AG08396 (cell line): ENCODE results near the gene LRRC1.
A peak's percentile ranks its signal among the peaks of the same experiment; 100 is the strongest.
"Not testable (repeated sequence)": the region's sequence is repeated elsewhere in the genome, so short reads cannot be mapped to it uniquely, and the experiment has no call there.

Source experiments
- DNase-seq: peaks from one replicate; pipeline ENCODE4 v3.0.0; 2012; ENCODE audit warnings: low spot score, mixed read lengths

Gene LRRC1

GRCh38 chr6:53794720-53795339 is at the start of gene LRRC1:
TSS of gene LRRC1 (plus strand) at chr6:53795005. CDS start at chr6:53795257, 252 bp downstream.
- peak; percentile 96 for DNase-seq

GRCh38 chr6:53746442-53747103 is 48.2 kb upstream of the LRRC1 start:
- no peak for DNase-seq

GRCh38 chr6:53750052-53750650 is 44.7 kb upstream of the LRRC1 start:
- DNase-seq = no peak

- no peak for DNase-seq
Measured at GRCh38 chr6:53751417-53751816, 43.4 kb upstream of the LRRC1 start.

- no peak for DNase-seq
Measured at GRCh38 chr6:53752440-53752839, 42.4 kb upstream of the LRRC1 start.

- peak; percentile 29 for DNase-seq
Measured at GRCh38 chr6:53752856-53753255, 41.9 kb upstream of the LRRC1 start.

GRCh38 chr6:53754330-53754729 is 40.5 kb upstream of the LRRC1 start:
- DNase-seq = no peak

GRCh38 chr6:53756396-53756795 is 38.4 kb upstream of the LRRC1 start:
- DNase-seq = no peak

- no peak for DNase-seq
Measured at GRCh38 chr6:53758496-53758895, 36.3 kb upstream of the LRRC1 start.

GRCh38 chr6:53761036-53761435 is 33.8 kb upstream of the LRRC1 start:
- no peak for DNase-seq

GRCh38 chr6:53765270-53765669 is 29.5 kb upstream of the LRRC1 start:
- DNase-seq = peak; percentile 4

- no peak for DNase-seq
Measured at GRCh38 chr6:53766930-53767329, 27.9 kb upstream of the LRRC1 start.

GRCh38 chr6:53767941-53768340 is 26.9 kb upstream of the LRRC1 start:
- no peak for DNase-seq

- DNase-seq = no peak
Measured at GRCh38 chr6:53768636-53769035, 26.2 kb upstream of the LRRC1 start.

- no peak for DNase-seq
Measured at GRCh38 chr6:53770780-53771249, 24.0 kb upstream of the LRRC1 start.

- DNase-seq = peak; percentile 55
Measured at GRCh38 chr6:53771785-53772624, 22.8 kb upstream of the LRRC1 start.

GRCh38 chr6:53773044-53773696 is 21.6 kb upstream of the LRRC1 start:
- DNase-seq = no peak

GRCh38 chr6:53776152-53776551 is 18.7 kb upstream of the LRRC1 start:
- not testable (repeated sequence) for DNase-seq

GRCh38 chr6:53784991-53785390 is 9.8 kb upstream of the LRRC1 start:
- DNase-seq = not testable (repeated sequence)

- no peak for DNase-seq
Measured at GRCh38 chr6:53786832-53787231, 8.0 kb upstream of the LRRC1 start.

GRCh38 chr6:53790886-53791285 is 3.9 kb upstream of the LRRC1 start:
- DNase-seq = no peak

- DNase-seq = no peak
Measured at GRCh38 chr6:53792016-53792415, 2.8 kb upstream of the LRRC1 start.
